ENCODE data around the gene SAPCD2.

SAPCD2 gene

DNA sequence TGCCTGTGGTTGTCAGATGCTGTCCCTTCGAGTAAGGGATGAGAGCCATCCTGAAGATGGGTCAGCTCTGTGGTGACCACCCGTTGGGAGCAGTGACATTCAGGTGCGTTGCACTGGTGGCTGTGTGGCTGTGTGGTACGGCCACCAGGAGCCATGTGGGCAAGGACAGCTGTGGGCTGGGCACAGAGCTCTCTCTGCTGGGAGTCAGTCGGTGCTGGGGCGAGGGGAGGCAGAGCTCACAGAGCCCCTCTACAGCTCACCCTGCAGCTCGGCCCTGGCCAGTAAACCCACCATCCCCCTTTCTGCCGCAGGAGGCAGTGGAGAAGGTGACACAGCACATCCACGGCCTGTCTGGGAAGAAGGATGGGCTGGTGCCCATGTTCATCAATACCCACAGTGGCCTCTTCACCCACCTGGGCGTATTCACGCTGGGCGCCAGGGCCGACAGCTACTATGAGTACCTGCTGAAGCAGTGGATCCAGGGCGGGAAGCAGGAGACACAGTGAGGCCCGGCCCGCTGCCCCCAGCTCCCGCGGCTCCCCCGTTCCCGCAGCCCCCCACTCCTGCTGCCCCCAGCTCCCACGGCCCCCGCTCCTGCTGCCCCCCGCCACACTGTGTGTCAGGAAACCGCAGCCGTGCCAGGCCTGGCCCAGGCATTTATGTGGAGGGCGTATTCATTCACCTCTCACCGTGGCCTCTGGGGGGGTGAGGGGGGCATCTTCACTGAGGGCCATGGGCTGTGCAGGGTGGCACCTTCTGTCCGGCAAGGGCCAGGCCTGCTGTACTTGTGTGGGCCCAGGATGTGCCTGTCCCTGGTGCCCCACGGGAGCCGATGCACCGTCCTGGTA lies 35.7 kb upstream of the SAPCD2 start:
- no peaks in the 10 kb centered on the region for H3K4me1 ChIP-seq (ENCODE audit: control insufficient read depth, insufficient read depth, low read length)
- no peak overlapping the region for H3K27ac ChIP-seq (ENCODE audit: low read depth, low read length)
- H3K27me3 ChIP-seq (ENCODE audit: control insufficient read depth, insufficient read depth, low read length): no peaks in the 10 kb centered on the region
- H3K9me3 ChIP-seq (ENCODE audit: control insufficient read depth, insufficient read depth, low read length): 0 out of 2 replicates have a peak, but pooled peaks cover 8% of the 10 kb centered on the region
- no peak overlapping the region for H3K4me3 ChIP-seq (ENCODE audit: low read depth, low read length)
- peaks cover 82% of the 10 kb centered on the region for H3K36me3 ChIP-seq (ENCODE audit: control insufficient read depth, insufficient read depth, low read length)
- no peak overlapping the region for H3K9ac ChIP-seq (ENCODE audit: low read depth, low read length)

DNA sequence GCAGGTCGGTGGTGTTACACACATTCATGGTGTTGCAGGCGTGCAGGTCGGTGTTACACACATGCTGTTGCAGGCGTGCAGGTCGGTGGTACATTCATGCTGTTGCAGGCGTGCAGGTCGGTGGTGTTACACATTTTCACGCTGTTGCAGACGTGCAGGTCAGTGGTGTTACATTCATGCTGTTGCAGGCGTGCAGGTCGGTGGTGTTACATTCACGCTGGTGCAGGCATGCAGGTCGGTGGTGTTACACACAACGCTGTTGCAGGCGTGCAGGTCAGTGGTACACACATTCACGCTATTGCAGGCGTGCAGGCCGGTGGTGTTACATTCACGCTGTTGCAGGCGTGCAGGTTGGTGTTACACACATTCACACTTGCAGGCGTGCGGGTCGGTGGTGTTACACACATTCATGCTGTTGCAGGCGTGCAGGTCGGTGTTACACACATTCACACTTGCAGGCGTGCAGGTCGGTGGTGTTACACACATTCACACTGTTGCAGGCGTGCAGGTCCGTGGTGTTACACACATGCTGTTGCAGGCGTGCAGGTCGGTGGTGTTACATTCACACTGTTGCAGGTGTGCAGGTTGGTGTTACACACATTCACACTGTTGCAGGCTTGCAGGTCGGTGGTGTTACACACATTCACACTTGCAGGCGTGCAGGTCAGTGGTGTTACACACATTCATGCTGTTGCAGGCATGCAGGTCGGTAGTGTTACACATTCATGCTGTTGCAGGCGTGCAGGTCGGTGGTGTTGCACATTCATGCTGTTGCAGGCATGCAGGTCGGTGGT lies 33.0 kb upstream of the SAPCD2 start:
- Histone ChIP-seq H3K27ac (ENCODE audit: low read depth, low read length) (no peak overlapping the region), H3K4me1 (ENCODE audit: control insufficient read depth, insufficient read depth, low read length) (no peaks in the 10 kb centered on the region), H3K27me3 (ENCODE audit: control insufficient read depth, insufficient read depth, low read length) (no peaks in the 10 kb centered on the region), H3K4me3 (ENCODE audit: low read depth, low read length) (no peak overlapping the region), H3K9ac (ENCODE audit: low read depth, low read length) (no peak overlapping the region), H3K9me3 (ENCODE audit: control insufficient read depth, insufficient read depth, low read length) (0 out of 2 replicates have a peak, but pooled peaks cover 8% of the 10 kb centered on the region), H3K36me3 (ENCODE audit: control insufficient read depth, insufficient read depth, low read length) (peaks cover 76% of the 10 kb centered on the region)

DNA sequence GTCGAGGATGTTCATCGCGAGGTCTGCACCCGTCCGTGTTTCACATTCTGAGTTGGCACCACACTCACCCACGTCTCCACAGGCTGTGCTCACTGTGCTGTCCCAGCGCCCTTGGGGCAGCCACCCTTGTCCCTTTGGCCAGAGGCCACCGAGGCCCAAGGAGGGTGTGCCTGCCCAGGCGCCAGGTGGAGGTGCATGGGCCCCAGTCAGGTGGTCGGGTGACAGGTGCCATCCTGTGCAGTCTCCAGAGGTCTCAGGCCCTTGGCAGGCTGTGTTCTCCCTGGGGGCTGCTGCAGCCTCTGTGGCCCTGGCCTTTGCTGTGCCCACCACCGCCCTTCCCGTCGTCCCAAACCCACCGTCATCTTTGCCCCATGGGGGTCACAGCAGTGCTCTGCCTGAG lies 28.9 kb upstream of the SAPCD2 start:
- H3K9me3 ChIP-seq (ENCODE audit: control insufficient read depth, insufficient read depth, low read length): 0 out of 2 replicates have a peak, but pooled peaks cover 8% of the 10 kb centered on the region
- no peak overlapping the region for H3K4me3 ChIP-seq (ENCODE audit: low read depth, low read length)
- no peak overlapping the region for H3K27ac ChIP-seq (ENCODE audit: low read depth, low read length)
- no peaks in the 10 kb centered on the region for H3K4me1 ChIP-seq (ENCODE audit: control insufficient read depth, insufficient read depth, low read length)
- H3K27me3 ChIP-seq (ENCODE audit: control insufficient read depth, insufficient read depth, low read length): no peaks in the 10 kb centered on the region
- H3K9ac ChIP-seq (ENCODE audit: low read depth, low read length): no peak overlapping the region
- peaks cover 68% of the 10 kb centered on the region for H3K36me3 ChIP-seq (ENCODE audit: control insufficient read depth, insufficient read depth, low read length)

DNA sequence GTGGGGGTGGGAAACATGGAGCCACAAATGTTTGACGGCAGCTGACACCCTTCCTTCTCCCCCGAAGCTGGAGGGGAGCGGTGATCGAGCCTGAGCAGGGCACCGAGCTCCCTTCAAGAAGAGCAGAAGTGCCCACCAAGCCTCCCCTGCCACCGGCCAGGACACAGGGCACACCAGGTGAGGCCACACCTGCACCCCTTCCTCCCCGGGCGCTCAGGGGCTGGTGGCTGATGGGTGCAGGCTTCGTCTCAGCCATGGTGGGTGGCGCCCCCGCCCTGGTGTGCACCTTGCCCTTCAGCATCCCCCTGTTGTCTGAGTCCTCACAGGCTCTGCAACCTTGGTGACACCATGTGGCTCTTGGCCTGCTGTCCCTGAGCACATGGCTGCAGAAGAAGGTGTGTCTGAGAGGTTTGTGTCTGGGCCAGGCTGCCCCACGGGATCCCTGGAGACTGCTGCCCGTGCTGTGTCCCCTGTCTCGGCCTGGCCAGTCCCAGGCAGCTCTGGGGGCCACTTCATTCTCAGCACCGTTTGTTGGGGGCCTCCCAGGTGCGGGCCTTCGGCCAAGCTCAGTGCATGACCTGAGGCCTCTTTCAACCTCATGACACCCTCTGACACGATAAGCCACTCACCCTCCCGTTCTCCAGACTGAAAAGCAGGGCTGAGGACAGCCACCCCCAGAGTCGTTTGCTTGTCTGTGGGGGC lies 27.6 kb upstream of the SAPCD2 start:
- Histone ChIP-seq H3K4me3 (ENCODE audit: low read depth, low read length) (no peak overlapping the region), H3K27ac (ENCODE audit: low read depth, low read length) (no peak overlapping the region), H3K27me3 (ENCODE audit: control insufficient read depth, insufficient read depth, low read length) (no peaks in the 10 kb centered on the region), H3K9me3 (ENCODE audit: control insufficient read depth, insufficient read depth, low read length) (0 out of 2 replicates have a peak, but pooled peaks cover 8% of the 10 kb centered on the region), H3K36me3 (ENCODE audit: control insufficient read depth, insufficient read depth, low read length) (peaks cover 57% of the 10 kb centered on the region), H3K4me1 (ENCODE audit: control insufficient read depth, insufficient read depth, low read length) (no peaks in the 10 kb centered on the region), H3K9ac (ENCODE audit: low read depth, low read length) (no peak overlapping the region)

DNA sequence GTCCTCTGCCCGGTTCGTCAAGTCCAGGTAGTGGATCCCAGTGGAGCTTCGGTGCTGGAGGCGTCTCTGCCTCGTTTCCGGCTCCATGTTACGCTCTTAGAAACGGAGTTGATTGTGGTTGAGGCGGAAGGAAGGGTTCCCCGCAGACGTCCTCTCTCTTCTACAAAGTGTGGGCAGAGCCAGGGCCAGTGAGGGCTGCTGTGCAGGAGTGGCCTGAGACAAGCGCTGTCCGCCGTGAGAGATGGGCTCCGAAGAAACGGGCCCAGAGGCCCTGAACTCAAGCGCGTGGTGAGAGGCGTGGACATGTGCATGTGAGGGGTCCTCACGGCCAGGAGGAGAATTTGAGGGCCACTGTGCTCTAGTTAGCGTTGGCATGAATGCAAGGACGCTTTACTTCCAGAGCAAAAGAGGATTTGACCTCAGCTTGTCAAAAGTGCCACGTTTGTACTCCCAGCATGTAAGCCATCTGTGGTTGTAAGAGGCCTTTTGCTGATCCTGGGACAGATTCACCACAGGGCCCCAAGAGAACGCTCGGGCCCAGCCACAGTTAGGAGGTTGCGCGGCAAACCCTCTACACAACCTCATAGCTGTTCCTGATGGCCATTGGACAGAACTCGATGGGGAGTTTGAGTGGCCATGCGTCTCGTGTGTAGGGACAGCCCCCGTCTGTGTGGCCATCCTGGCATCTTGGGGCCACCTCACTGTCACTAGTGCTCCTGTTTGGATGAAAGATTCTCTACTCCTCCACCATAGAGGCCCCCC lies 26.6 kb upstream of the SAPCD2 start:
- H3K9me3 ChIP-seq (ENCODE audit: control insufficient read depth, insufficient read depth, low read length): no peaks in the 10 kb centered on the region

DNA sequence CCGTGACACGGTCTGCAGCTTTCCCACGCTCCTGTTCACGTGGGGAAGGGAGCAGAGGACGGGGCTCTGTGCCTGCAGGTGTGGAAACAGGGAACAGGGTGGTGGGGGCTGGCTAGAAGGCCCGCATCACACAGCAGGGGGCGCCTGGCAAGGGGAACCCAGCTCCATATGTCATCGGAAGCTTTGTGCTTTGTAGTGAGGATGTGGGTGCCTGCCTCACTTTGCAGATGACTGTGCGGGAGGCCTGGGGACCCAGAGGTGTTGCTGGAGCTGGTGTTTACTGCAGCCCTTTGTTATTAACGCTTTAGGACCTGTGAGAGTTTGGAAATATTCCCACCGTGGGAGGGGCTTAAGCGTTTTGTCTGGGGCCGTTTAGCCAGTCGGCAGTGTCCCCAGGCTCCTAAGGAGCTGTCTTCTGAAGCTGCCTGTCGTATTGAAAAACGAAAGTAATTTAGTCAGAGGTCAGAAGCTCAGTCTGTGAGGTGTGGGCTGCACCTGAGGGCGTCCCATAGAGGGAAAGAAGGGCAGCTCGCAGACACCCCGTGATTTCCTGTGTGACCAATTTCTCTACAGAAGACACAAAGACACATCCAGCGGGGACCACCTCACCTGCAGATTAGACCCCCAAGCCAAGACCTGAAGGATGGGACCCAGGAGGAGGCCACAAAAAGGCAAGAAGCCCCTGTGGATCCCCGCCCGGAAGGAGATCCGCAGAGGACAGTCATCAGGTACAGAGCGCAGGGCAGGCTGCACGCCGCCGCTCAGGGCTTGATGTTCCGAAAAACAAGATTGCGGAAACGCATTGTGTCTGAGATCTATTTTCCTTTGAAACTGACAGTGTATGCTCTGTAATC lies 25.5 kb upstream of the SAPCD2 start:
- peaks cover 49% of the 10 kb centered on the region for H3K36me3 ChIP-seq (ENCODE audit: control insufficient read depth, insufficient read depth, low read length)
- no peak overlapping the region for H3K4me3 ChIP-seq (ENCODE audit: low read depth, low read length)
- H3K27me3 ChIP-seq (ENCODE audit: control insufficient read depth, insufficient read depth, low read length): no peaks in the 10 kb centered on the region
- H3K27ac ChIP-seq (ENCODE audit: low read depth, low read length): no peak overlapping the region
- H3K9ac ChIP-seq (ENCODE audit: low read depth, low read length): no peak overlapping the region
- no peaks in the 10 kb centered on the region for H3K4me1 ChIP-seq (ENCODE audit: control insufficient read depth, insufficient read depth, low read length)
- H3K9me3 ChIP-seq (ENCODE audit: control insufficient read depth, insufficient read depth, low read length): no peaks in the 10 kb centered on the region

More for the DNA sequence above, 26.6 kb upstream of the SAPCD2 start:
- Histone ChIP-seq H3K4me1 (ENCODE audit: control insufficient read depth, insufficient read depth, low read length) (no peaks in the 10 kb centered on the region), H3K4me3 (ENCODE audit: low read depth, low read length) (no peak overlapping the region), H3K36me3 (ENCODE audit: control insufficient read depth, insufficient read depth, low read length) (peaks cover 53% of the 10 kb centered on the region), H3K27ac (ENCODE audit: low read depth, low read length) (no peak overlapping the region), H3K9ac (ENCODE audit: low read depth, low read length) (no peak overlapping the region), H3K27me3 (ENCODE audit: control insufficient read depth, insufficient read depth, low read length) (no peaks in the 10 kb centered on the region)

DNA sequence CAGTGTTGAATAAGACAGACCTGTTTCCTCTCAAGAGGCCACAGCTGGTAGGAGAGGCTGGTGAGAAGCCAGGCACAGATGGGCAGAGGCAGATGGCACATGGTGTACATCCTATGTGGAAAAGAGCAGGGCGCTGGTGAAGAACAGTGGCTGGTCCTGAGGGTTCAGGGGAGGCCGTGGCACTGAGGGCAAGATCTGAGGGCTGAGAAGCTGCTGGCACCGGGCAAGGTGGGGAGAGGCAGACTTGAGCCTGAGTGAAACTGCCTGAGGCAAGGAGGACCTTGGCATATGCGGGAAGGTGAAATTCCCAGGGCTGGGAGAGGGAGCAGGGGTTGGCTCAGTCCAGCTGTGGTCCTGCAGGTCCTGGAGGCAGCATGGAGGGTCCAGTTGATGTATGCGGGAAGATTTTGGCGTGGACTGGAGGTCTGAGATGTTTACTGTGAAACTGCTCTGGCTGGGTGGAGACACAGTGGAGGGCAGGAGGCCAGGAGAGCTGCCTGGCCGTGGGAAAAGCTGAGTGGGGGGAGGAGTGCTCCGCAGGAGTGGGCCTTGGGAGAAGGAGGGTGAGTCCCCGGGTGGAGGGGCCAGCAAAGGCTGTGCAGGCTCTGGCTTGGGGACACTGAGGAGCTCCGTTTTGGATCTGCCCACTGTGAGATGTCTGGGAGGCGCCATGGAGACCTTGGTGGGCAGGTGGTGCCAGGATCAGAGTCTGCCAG lies 19.0 kb upstream of the SAPCD2 start:
- peaks cover 7% of the 10 kb centered on the region; the same call in 1 of the 2 replicates for H3K27me3 ChIP-seq (ENCODE audit: control insufficient read depth, insufficient read depth, low read length)
- peaks cover 5% of the 10 kb centered on the region; the same call in 1 of the 2 replicates for H3K4me1 ChIP-seq (ENCODE audit: control insufficient read depth, insufficient read depth, low read length)
- H3K4me3 ChIP-seq (ENCODE audit: low read depth, low read length): no peak overlapping the region
- H3K27ac ChIP-seq (ENCODE audit: low read depth, low read length): no peak overlapping the region
- no peaks in the 10 kb centered on the region for H3K9me3 ChIP-seq (ENCODE audit: control insufficient read depth, insufficient read depth, low read length)
- peaks cover 27% of the 10 kb centered on the region for H3K36me3 ChIP-seq (ENCODE audit: control insufficient read depth, insufficient read depth, low read length)
- no peak overlapping the region for H3K9ac ChIP-seq (ENCODE audit: low read depth, low read length)

DNA sequence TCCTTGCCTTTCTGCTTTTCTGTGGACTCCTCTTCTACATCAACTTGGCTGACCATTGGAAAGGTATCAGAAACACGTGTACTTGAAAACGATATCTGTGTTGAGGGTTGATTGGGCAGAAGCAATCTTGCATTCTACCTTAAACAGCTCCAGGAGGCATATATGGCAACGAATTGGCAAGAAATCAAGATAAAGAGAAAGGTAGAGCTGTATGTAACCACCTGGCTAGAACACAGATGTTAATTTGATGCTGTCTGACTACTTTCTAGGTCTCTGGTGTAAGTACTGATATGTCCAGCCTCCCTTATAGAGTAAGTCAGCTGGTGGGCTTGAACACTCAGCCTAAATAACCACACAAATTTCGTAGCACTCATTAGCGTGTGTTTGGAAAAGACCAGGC lies 17.8 kb upstream of the SAPCD2 start:
- Histone ChIP-seq H3K36me3 (ENCODE audit: control insufficient read depth, insufficient read depth, low read length) (peaks cover 27% of the 10 kb centered on the region), H3K9me3 (ENCODE audit: control insufficient read depth, insufficient read depth, low read length) (no peaks in the 10 kb centered on the region), H3K4me1 (ENCODE audit: control insufficient read depth, insufficient read depth, low read length) (peaks cover 5% of the 10 kb centered on the region; the same call in 1 of the 2 replicates), H3K4me3 (ENCODE audit: low read depth, low read length) (no peak overlapping the region), H3K27me3 (ENCODE audit: control insufficient read depth, insufficient read depth, low read length) (peaks cover 7% of the 10 kb centered on the region; the same call in 1 of the 2 replicates), H3K9ac (ENCODE audit: low read depth, low read length) (no peak overlapping the region), H3K27ac (ENCODE audit: low read depth, low read length) (no peak overlapping the region)

DNA sequence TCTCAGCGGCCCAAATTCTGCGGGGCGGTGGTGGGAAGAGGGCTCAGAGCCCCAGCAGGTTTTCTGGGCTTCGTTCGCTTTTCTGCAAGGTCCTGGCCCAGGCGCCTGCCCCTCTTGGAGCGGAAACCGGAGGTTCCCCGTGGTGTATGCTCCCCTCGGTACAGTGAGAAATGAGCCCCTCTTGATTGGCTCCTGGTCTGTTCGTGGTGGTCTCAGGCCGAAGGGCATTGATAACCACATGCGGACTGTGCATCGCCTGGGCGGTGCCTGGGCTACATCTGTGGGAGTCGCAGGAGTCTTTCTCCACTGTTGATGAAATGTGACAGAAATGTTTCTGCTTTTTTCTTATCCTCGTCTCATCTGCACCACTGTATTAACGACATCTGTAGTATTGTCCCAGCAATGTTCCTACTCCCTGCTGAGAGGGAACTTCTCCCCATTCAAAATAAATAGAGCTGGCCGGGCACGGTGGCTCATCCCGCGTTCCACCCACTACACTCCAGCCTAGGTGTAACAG lies 17.1 kb upstream of the SAPCD2 start:
- no peaks in the 10 kb centered on the region for H3K9me3 ChIP-seq (ENCODE audit: control insufficient read depth, insufficient read depth, low read length)
- peak overlapping the region; percentile 83 for H3K27ac ChIP-seq (ENCODE audit: low read depth, low read length)
- peak overlapping the region; percentile 29; the same call in 1 of the 2 replicates for H3K9ac ChIP-seq (ENCODE audit: low read depth, low read length)
- H3K36me3 ChIP-seq (ENCODE audit: control insufficient read depth, insufficient read depth, low read length): peaks cover 23% of the 10 kb centered on the region
- peak overlapping the region; percentile 77 for H3K4me3 ChIP-seq (ENCODE audit: low read depth, low read length)
- H3K4me1 ChIP-seq (ENCODE audit: control insufficient read depth, insufficient read depth, low read length): peaks cover 5% of the 10 kb centered on the region; the same call in 1 of the 2 replicates
- H3K27me3 ChIP-seq (ENCODE audit: control insufficient read depth, insufficient read depth, low read length): peaks cover 7% of the 10 kb centered on the region; the same call in 1 of the 2 replicates
